ENCODE measurements around the gene AGAP2. TPM values are rescaled to one million over a fixed set of nuclear protein-coding genes. Genes with fewer than 3 reads are reported as not detected.
"Not testable (repeated sequence)": the region's sequence is repeated elsewhere in the genome, so short reads cannot be mapped to it uniquely, and the experiment has no call there.

Gene AGAP2
- total RNA-seq, 1 donor from 2014 or later = 1.5 TPM

DNA sequence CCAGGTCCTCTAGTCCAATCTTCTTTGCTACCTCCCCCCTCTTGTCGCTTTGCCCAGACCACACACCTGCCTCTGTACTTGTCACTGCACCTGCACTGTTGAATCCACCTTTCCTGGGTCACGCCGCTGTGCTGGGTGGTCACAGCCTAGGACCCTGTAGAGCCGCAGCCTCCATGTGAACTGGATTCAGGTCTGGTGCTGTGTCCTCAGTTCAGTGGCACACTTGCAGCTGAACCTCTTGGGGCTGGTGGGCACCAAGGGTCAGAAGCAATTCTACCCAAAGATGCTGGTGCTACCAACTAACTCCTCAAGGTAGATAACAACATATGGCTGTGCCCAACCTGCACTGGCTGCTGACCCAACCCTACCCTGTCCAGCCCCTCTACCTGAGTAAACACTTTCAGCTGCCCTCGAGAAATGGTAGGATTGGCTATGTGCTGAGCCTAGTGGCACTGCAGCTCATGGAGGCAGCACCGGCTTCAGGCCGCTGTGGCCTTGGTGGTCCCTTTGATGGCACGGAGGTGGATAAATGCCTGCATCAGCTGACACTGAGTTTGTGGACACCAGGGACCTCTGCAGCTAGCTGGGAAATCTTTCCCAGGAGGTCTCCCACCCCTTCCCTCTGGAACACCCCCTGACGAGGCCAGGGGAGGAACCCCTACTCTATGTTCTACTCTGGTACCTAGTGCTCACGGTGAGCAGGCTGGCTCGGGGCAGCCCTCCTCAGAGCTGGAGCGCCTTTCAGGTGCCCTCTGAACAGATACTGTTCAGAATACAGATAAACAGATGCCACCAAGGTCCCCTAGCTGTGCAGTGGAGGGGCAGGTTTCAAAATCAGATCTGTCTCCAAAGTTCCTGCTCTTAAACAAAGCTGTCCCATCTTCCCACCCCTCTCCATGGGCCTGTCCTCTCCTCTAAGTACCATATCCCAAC, 14.3 kb downstream of the AGAP2 start:
- peaks cover 10% of the 10 kb centered on the region for H3K4me1 ChIP-seq
- peak in 1 of 2 donors; percentile 84 for DNase-seq (ENCODE audit: extremely low spot score in 2 of 2)
- H3K9me3 ChIP-seq = no peaks in the 10 kb centered on the region
- intact Hi-C loops (cut with DNase I) = loop anchor here (2.0 kb wide), 1 partner anchor 59 kb away; the partner anchor contains the start of gene TSFM
- no peak overlapping the region for H3K27ac ChIP-seq
- no peak overlapping the region for H3K4me3 ChIP-seq
- no peaks in the 10 kb centered on the region for H3K27me3 ChIP-seq
- H3K36me3 ChIP-seq = peaks cover 0 to 24% of the 10 kb centered on the region in 2 donors
- no peak for TF ChIP-seq POLR2A (IDR thresholded peaks at IDR 0.05)
- no peak for TF ChIP-seq POLR2AphosphoS5 (IDR thresholded peaks at IDR 0.05; ENCODE audit: insufficient read depth in 1 of 2, low read depth in 1 of 2)
- TF ChIP-seq, protein P1, sequence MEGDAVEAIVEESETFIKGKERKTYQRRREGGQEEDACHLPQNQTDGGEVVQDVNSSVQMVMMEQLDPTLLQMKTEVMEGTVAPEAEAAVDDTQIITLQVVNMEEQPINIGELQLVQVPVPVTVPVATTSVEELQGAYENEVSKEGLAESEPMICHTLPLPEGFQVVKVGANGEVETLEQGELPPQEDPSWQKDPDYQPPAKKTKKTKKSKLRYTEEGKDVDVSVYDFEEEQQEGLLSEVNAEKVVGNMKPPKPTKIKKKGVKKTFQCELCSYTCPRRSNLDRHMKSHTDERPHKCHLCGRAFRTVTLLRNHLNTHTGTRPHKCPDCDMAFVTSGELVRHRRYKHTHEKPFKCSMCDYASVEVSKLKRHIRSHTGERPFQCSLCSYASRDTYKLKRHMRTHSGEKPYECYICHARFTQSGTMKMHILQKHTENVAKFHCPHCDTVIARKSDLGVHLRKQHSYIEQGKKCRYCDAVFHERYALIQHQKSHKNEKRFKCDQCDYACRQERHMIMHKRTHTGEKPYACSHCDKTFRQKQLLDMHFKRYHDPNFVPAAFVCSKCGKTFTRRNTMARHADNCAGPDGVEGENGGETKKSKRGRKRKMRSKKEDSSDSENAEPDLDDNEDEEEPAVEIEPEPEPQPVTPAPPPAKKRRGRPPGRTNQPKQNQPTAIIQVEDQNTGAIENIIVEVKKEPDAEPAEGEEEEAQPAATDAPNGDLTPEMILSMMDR (IDR thresholded peaks at IDR 0.05) = no peak

- intact Hi-C loops (cut with DNase I) = no loop called here
Observed at GRCh38 chr12:57723630-57723962, 14.9 kb downstream of the AGAP2 start.

DNA sequence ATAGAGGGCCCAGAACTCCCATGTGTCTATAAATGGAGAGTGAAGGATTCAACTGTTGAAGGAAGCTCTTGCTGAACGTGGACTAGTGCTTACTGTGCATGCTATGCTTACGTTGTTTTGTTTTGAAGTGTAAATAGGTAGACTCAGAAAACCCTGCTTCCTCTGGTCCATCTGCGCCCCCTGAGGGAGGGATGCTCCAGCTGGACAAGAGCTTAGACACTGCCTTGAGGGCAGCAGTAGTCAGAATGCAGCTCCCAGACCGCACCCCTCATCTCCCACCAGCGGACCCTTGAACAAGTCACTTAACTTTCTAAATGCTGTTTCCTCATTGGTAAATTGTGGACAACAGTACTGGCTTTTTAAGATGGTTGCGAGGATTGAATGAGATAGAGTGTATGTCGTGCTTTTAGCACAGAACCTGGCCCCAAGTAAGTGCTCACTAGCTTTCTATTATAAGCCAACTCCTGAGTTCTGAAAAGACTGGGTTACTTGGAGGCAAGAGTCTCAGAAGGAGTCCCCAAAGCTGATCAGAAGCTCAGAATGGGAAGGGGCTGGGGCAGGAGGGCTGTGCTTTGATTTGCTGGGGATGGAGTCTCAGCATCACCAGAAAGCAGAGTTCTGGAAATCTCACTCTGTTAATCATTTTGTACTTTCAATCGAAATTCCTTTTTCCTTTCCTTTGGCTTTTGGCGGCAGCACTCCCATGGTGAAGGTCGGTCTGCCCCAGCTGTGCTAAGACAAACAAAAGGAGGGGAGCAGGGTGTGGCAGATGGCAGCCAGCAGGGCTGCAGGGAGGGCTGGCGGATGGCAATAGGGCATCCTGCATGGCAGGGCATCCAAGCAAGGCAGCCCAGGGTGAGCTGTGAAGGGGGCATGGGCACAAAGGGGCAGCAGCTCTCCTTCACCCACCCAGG, 15.6 kb downstream of the AGAP2 start:
- TF ChIP-seq POLR2AphosphoS5 (IDR thresholded peaks at IDR 0.05; ENCODE audit: insufficient read depth in 1 of 2, low read depth in 1 of 2) (no peak), POLR2A (IDR thresholded peaks at IDR 0.05) (no peak)
- TF ChIP-seq, protein P1 (IDR thresholded peaks at IDR 0.05) = no peak
- intact Hi-C loops (cut with DNase I) = no loop called here
- Histone ChIP-seq H3K9me3 (no peaks in the 10 kb centered on the region), H3K4me3 (no peak overlapping the region), H3K27me3 (no peaks in the 10 kb centered on the region), H3K36me3 (peaks cover 0 to 37% of the 10 kb centered on the region in 2 donors), H3K27ac (no peak overlapping the region), H3K4me1 (peaks cover 10% of the 10 kb centered on the region)
- DNase-seq (ENCODE audit: extremely low spot score in 2 of 2) = peak; percentile 49 to 78

More at GRCh38 chr12:57723630-57723962, 14.9 kb downstream of the AGAP2 start:
- no peaks in the 10 kb centered on the region for H3K27me3 ChIP-seq
- no peak overlapping the region for H3K4me3 ChIP-seq
- no peak for DNase-seq (ENCODE audit: extremely low spot score in 2 of 2)
- TF ChIP-seq, protein P1 (IDR thresholded peaks at IDR 0.05) = no peak
- H3K36me3 ChIP-seq = peaks cover 0 to 30% of the 10 kb centered on the region in 2 donors
- peaks cover 10% of the 10 kb centered on the region for H3K4me1 ChIP-seq
- no peaks in the 10 kb centered on the region for H3K9me3 ChIP-seq
- H3K27ac ChIP-seq = no peak overlapping the region

- peak; percentile 58 to 62 for DNase-seq (ENCODE audit: extremely low spot score in 2 of 2)
- H3K27me3 ChIP-seq; H3K4me1 ChIP-seq; H3K9me3 ChIP-seq; H3K4me3 ChIP-seq; intact Hi-C loops (cut with DNase I); H3K27ac ChIP-seq: not testable (repeated sequence)
- peaks cover 0 to 45% of the 10 kb centered on the region in 2 donors for H3K36me3 ChIP-seq
Observed at GRCh38 chr12:57721846-57722608, 16.5 kb downstream of the AGAP2 start.

Data from vagina (tissue), 2 donors.